Heart left ventricle (tissue), 16 donors: Measurements from ENCODE around the gene STUB1. TPM values are rescaled to one million over a fixed set of nuclear protein-coding genes. Genes with fewer than 3 reads are reported as not detected.

Experiments
- ATAC-seq, 4 donors: fragments of 200-7000 bp; cut with Tn5 transposase; one replicate each; pipeline ENCODE4 v1.9.1; 2020 to 2022; ENCODE audit warnings: moderate library complexity in 4 of 4, mild to moderate bottlenecking in 3 of 4, moderate number of reproducible peaks in 1 of 4
- DNase-seq, 5 donors: peaks; one replicate each; pipeline ENCODE4 v3.0.0-alpha.2; 2020
- H3K27ac ChIP-seq, 12 donors: fragments of 200-600 bp; sonication (generic) in 4 of 12; one replicate each; pipeline versions ENCODE4 v1.5.0 to v1.8.0; 2016 to 2022; ENCODE audit warnings: mild to moderate bottlenecking in 2 of 12
- H3K27me3 ChIP-seq, 9 donors: fragments of 200-600 bp; sonication (generic) in 2 of 9; one replicate each; pipeline versions ENCODE4 v1.5.1 to v1.8.0; 2016 to 2022; ENCODE audit warnings: mild to moderate bottlenecking in 3 of 9
- H3K36me3 ChIP-seq, 9 donors: fragments of 200-600 bp; sonication (generic) in 2 of 9; one replicate each; pipeline versions ENCODE4 v1.5.0 to v1.8.0; 2018 to 2022; ENCODE audit warnings: mild to moderate bottlenecking in 2 of 9
- H3K4me1 ChIP-seq, 12 donors: fragments of 200-600 bp; sonication (generic) in 4 of 12; one replicate each; pipeline versions ENCODE4 v1.5.0 to v1.8.0; 2016 to 2022; ENCODE audit warnings: mild to moderate bottlenecking in 3 of 12
- H3K4me3 ChIP-seq, 12 donors: fragments of 200-600 bp; sonication (generic) in 4 of 12; one replicate each; pipeline versions ENCODE4 v1.5.0 to v1.8.0; 2017 to 2022; ENCODE audit warnings: mild to moderate bottlenecking in 9 of 12, moderate library complexity in 4 of 12
- H3K9me3 ChIP-seq, 12 donors: fragments of 200-600 bp; sonication (generic) in 4 of 12; one replicate each; pipeline versions ENCODE4 v1.5.0 to v1.8.0; 2016 to 2022; ENCODE audit warnings: mild to moderate bottlenecking in 1 of 12
- CTCF ChIP-seq, 12 donors: fragments of 200-600 bp; sonication (generic) in 4 of 12; IDR thresholded peaks; one replicate each; pipeline versions ENCODE4 v1.5.0 to v1.8.0; 2018 to 2022; ENCODE audit warnings: antibody characterized with exemption in 12 of 12, mild to moderate bottlenecking in 5 of 12
- POLR2A ChIP-seq, 2 donors: fragments of 450-650 bp; IDR thresholded peaks; one replicate each; pipeline ENCODE4 v1.6.1; 2017; ENCODE audit warnings: antibody characterized with exemption in 2 of 2, mild to moderate bottlenecking in 2 of 2, moderate library complexity in 2 of 2
- WGBS, 4 donors: extraction: QIAGEN DNeasy Blood & Tissue Kit in 2 of 4; methylation state at CpG; one replicate each; pipeline versions ENCODE4 v1.1.5 to v1.1.7; 2013 to 2018; 5-methylcytosine and 5-hydroxymethylcytosine counted together
- intact Hi-C, 10 donors: fragments of 100-400 bp; cut with DNase I; formaldehyde crosslinking; loops; one replicate each; pipeline versions ENCODE4 v1.11.1 to v1.14.2; 2022
- polyA plus RNA-seq, 2 donors: library from polyadenylated mRNA; stranded (reverse); fragments of 200-250 nt; gene quantifications; one replicate each; pipeline ENCODE4 v1.2.3, GENCODE V29; 2013
- total RNA-seq, 9 donors: library from RNA; depleted of rRNA in 2 of 9; stranded (reverse); fragments of >200 nt in 2 of 9; fragmentation: NEBNext Ultra II Directional in 3 of 9; extraction: Animal tissue kit (Norgen Biotek cat#: 25700) in 3 of 9; gene quantifications; one replicate each; pipeline versions ENCODE4 v1.1.0 to v1.2.4, GENCODE V29; 2016 to 2023
- donor health status: ischemic (EF 13 %, LVEDD 7.1; RV severe dilation, severe dysfunction).
- donor health status: healthy with polysubstance abuse.
- donor health status: DM: no; HTN: yes; CAD: no.
- donor health status: DM: no; HTN: no; CAD: no.
- donor health status: ischemic (EF 25% LVEDD 6.9; RV normal size, moderate dysfunction).
- donor health status: ischemic (EF 25% LVEDD 5.7; RV mildly dilated, moderate dysfunction).
- donor health status: healthy.
- donor health status: DM: yes; HTN: yes; CAD: no.
- donor health status: ischemic (EF 35%, LVEDD 5.7; RV mildly dilated, moderate dysfunction).
- donor health status: nonischemic (EF 11% LVEDD 7.7; RV severe dilation, severe dysfunction).
- donor health status: DM: yes; HTN: yes; CAD: no.
- donor health status: PGD.
- donor health status: ischemic (EF 29% LVEDD 5.4; RV normal size, mild dysfunction).
- donor health status: nonischemic (EF 23%, LVEDD 6.1; RV moderate dilation, normal function).

STUB1 gene
- total and polyA plus RNA-seq, 11 donors, result 93.7 to 198 (median 116) TPM

- ATAC-seq (no peak), DNase-seq (no peak)
- no peaks in the 10 kb centered on the region for H3K9me3 ChIP-seq
- 76 to 89% (median 81%) methylated on average over 15 to 21 of the region's 21 CpGs for WGBS, 4 donors
- H3K36me3 ChIP-seq, result peaks cover 0 to 30% (median 24%) of the 10 kb centered on the region in 9 donors
- TF ChIP-seq CTCF (IDR thresholded peaks at IDR 0.05) (no peak), POLR2A (IDR thresholded peaks at IDR 0.05) (no peak)
- H3K4me1 ChIP-seq, result peaks cover 7 to 62% (median 38%) of the 10 kb centered on the region in 12 donors
- H3K27me3 ChIP-seq, result no peaks in the 10 kb centered on the region
- no peak overlapping the region for H3K4me3 ChIP-seq
- intact Hi-C loops, result no loop called here
- peak overlapping the region in 1 of 12 donors; percentile 96 for H3K27ac ChIP-seq
Observed at GRCh38 chr16:678209-678857, 1.9 kb upstream of the STUB1 start.

- Histone ChIP-seq H3K27me3 (no peaks in the 10 kb centered on the region), H3K27ac (peak overlapping the region in 11 of 12 donors; percentile 82 to 99 (median 92)), H3K9me3 (no peaks in the 10 kb centered on the region), H3K4me3 (peak overlapping the region in 11 of 12 donors; percentile 23 to 100 (median 65)), H3K4me1 (peaks cover 10 to 65% (median 43%) of the 10 kb centered on the region in 12 donors), H3K36me3 (peaks cover 0 to 24% (median 21%) of the 10 kb centered on the region in 9 donors)
- WGBS, 4 donors, result 23 to 34% (median 25%) methylated on average over 22 to 52 of the region's 52 CpGs
- ATAC-seq (peak; percentile 21 to 49 (median 43)), DNase-seq (peak; percentile 78 to 89 (median 86))
- intact Hi-C loops, result no loop called here
- TF ChIP-seq POLR2A (IDR thresholded peaks at IDR 0.05), result peak in 1 of 2 donors; percentile 8
- TF ChIP-seq CTCF (IDR thresholded peaks at IDR 0.05), result no peak
Observed at GRCh38 chr16:678858-679813, 1.1 kb upstream of the STUB1 start.

- TF ChIP-seq POLR2A (IDR thresholded peaks at IDR 0.05) (no peak), CTCF (IDR thresholded peaks at IDR 0.05) (no peak)
- Histone ChIP-seq H3K27me3 (no peaks in the 10 kb centered on the region), H3K9me3 (no peaks in the 10 kb centered on the region), H3K4me1 (peaks cover 14 to 62% (median 48%) of the 10 kb centered on the region in 12 donors), H3K4me3 (peak overlapping the region; percentile 61 to 100 (median 78)), H3K36me3 (peaks cover 0 to 26% (median 19%) of the 10 kb centered on the region in 9 donors), H3K27ac (peak overlapping the region; percentile 92 to 99 (median 96))
- intact Hi-C loops, result no loop called here
- ATAC-seq (no peak), DNase-seq (no peak)
- WGBS, 4 donors, result 0 to 1% (median 0%) methylated on average over 11 to 38 of the region's 38 CpGs
Observed at GRCh38 chr16:680625-680945, 375 bp downstream of the STUB1 start.
